CD14-positive monocyte (primary cell): ENCODE results near the gene SMAGP. TPM values are rescaled to one million over a fixed set of nuclear protein-coding genes. Genes with fewer than 3 reads are reported as not detected.
"Not testable (repeated sequence)": the region's sequence is repeated elsewhere in the genome, so short reads cannot be mapped to it uniquely, and the experiment has no call there.

Experiments used
- DNase-seq, 3 donors: peaks; one replicate each; pipeline ENCODE4 v3.0.0-alpha.2; 2011 to 2022
- H2AFZ ChIP-seq: 2 replicates; pipeline ENCODE4 v1.6.0; 2012; ENCODE audit warnings: mild to moderate bottlenecking, low read depth, low read length, inconsistent platforms; ENCODE audit not compliant: insufficient read depth, poor library complexity, severe bottlenecking
- H3K27ac ChIP-seq, 2 donors: 1 replicate in 1 of 2; 2 replicates in 1 of 2; pipeline ENCODE4 v1.5.1; 2012 to 2013; ENCODE audit warnings: low read length in 2 of 2, control low read depth in 1 of 2, inconsistent platforms in 1 of 2, low read depth in 1 of 2, mild to moderate bottlenecking in 1 of 2
- H3K27me3 ChIP-seq, 2 donors: one replicate each; pipeline versions ENCODE4 v1.6.0 to v1.6.1; 2011 to 2013; ENCODE audit warnings: low read length in 2 of 2; ENCODE audit not compliant: control insufficient read depth in 2 of 2, insufficient read depth in 2 of 2
- H3K36me3 ChIP-seq, 2 donors: replicated peaks in 1 of 2; 1 replicate in 1 of 2; 2 replicates in 1 of 2; pipeline versions ENCODE4 v1.5.1 to v1.6.1; 2012 to 2013; ENCODE audit warnings: low read length in 2 of 2, control low read depth in 1 of 2, inconsistent platforms in 1 of 2, mild to moderate bottlenecking in 1 of 2; ENCODE audit not compliant: insufficient read depth in 2 of 2, control insufficient read depth in 1 of 2
- H3K4me1 ChIP-seq, 2 donors: 1 replicate in 1 of 2; 2 replicates in 1 of 2; pipeline versions ENCODE4 v1.5.1 to v1.6.1; 2012 to 2013; ENCODE audit warnings: low read length in 2 of 2, control low read depth in 1 of 2, inconsistent platforms in 1 of 2, mild to moderate bottlenecking in 1 of 2, moderate library complexity in 1 of 2; ENCODE audit not compliant: insufficient read depth in 2 of 2, control insufficient read depth in 1 of 2
- H3K4me2 ChIP-seq: replicated peaks from 2 replicates; pipeline ENCODE3; 2012; ENCODE audit warnings: low read length, moderate library complexity, mild to moderate bottlenecking; ENCODE audit not compliant: poor library complexity, severe bottlenecking; ENCODE audit errors: extremely low read depth
- H3K4me3 ChIP-seq, 3 experiments: fragments of 200-600 bp in 1 of 3; sonication (generic) in 1 of 3; replicated peaks in 1 of 3; 1 replicate in 2 of 3; 2 replicates in 1 of 3; pipeline ENCODE4 v1.5.1; 2011 to 2013; ENCODE audit warnings: low read length in 3 of 3, mild to moderate bottlenecking in 3 of 3, control low read depth in 2 of 3, low read depth in 2 of 3, inconsistent platforms in 1 of 3, moderate library complexity in 1 of 3
- H3K79me2 ChIP-seq: 2 replicates; pipeline ENCODE4 v1.6.0; 2012; ENCODE audit warnings: mild to moderate bottlenecking, control low read depth, inconsistent platforms, low read length, moderate library complexity; ENCODE audit not compliant: insufficient read depth
- H3K9ac ChIP-seq: 2 replicates; pipeline ENCODE4 v1.6.0; 2017; ENCODE audit warnings: low read length, mild to moderate bottlenecking; ENCODE audit not compliant: insufficient read depth, poor library complexity, severe bottlenecking
- H3K9me3 ChIP-seq, 2 donors: replicated peaks in 1 of 2; 1 replicate in 1 of 2; 2 replicates in 1 of 2; pipeline versions ENCODE4 v1.5.1 to v1.6.1; 2012 to 2013; ENCODE audit warnings: low read length in 2 of 2, control low read depth in 1 of 2; ENCODE audit not compliant: control insufficient read depth in 1 of 2, insufficient read depth in 1 of 2
- H4K20me1 ChIP-seq: 2 replicates; pipeline ENCODE4 v1.6.0; 2012; ENCODE audit warnings: mild to moderate bottlenecking, low read length, control low read depth, moderate library complexity; ENCODE audit not compliant: insufficient read depth
- H3K27ac Mint-ChIP-seq, 7 donors: one replicate each; pipeline ENCODE4 v1.8.0; 2020; ENCODE audit warnings: mild to moderate bottlenecking in 7 of 7, mixed read lengths in 7 of 7, moderate library complexity in 6 of 7, inconsistent platforms in 2 of 7
- H3K27me3 Mint-ChIP-seq, 3 donors: one replicate each; pipeline ENCODE4 v1.8.0; 2021 to 2022; ENCODE audit warnings: low read depth in 3 of 3, mild to moderate bottlenecking in 3 of 3, mixed read lengths in 3 of 3, moderate library complexity in 3 of 3, inconsistent platforms in 1 of 3
- H3K36me3 Mint-ChIP-seq, 2 donors: one replicate each; pipeline ENCODE4 v1.8.0; 2020; ENCODE audit warnings: mixed read lengths in 2 of 2, inconsistent platforms in 1 of 2, mild to moderate bottlenecking in 1 of 2
- H3K4me1 Mint-ChIP-seq: one replicate; pipeline ENCODE4 v1.8.0; 2020; ENCODE audit warnings: mild to moderate bottlenecking, mixed read lengths
- H3K4me3 Mint-ChIP-seq, 2 donors: one replicate each; pipeline ENCODE4 v1.8.0; 2020; ENCODE audit warnings: mild to moderate bottlenecking in 2 of 2, mixed read lengths in 2 of 2, moderate library complexity in 1 of 2
- H3K9me3 Mint-ChIP-seq, 7 donors: one replicate each; pipeline ENCODE4 v1.8.0; 2020 to 2022; ENCODE audit warnings: mixed read lengths in 7 of 7, mild to moderate bottlenecking in 6 of 7, moderate library complexity in 6 of 7, inconsistent platforms in 2 of 7
- CTCF ChIP-seq: fragments of 200-600 bp; IDR thresholded peaks from one replicate; pipeline ENCODE4 v1.8.0; 2022; ENCODE audit warnings: antibody characterized with exemption, mild to moderate bottlenecking
- WGBS: methylation state at CpG from one replicate; pipeline ENCODE4 v1.1.5; 2013; ENCODE audit warnings: missing lambda C conversion rate; ENCODE audit not compliant: insufficient coverage; 5-methylcytosine and 5-hydroxymethylcytosine counted together
- intact Hi-C, 2 donors: fragments of 100-400 bp; cut with micrococcal nuclease; formaldehyde crosslinking; loops; one replicate each; pipeline versions ENCODE4 v1.15.0 to v1.15.1; 2023
- polyA plus RNA-seq, 3 donors: library from polyadenylated mRNA; depleted of rRNA in 1 of 3; unstranded in 2 of 3; stranded (reverse) in 1 of 3; fragments of 300-500 nt in 2 of 3; fragments of >200 nt in 1 of 3; fragmentation: Illumina TruSeq in 2 of 3; gene quantifications; 1 replicate in 2 of 3; 2 replicates in 1 of 3; pipeline ENCODE4 v1.2.3, GENCODE V29; 2012 to 2021

The SMAGP gene
- polyA plus RNA-seq, 3 donors = 2.6 to 6.6 (median 3.0) TPM

GRCh38 chr12:51224625-51225024 is 45.6 kb downstream of the SMAGP start:
- Histone ChIP-seq H3K36me3 (no peaks in the 10 kb centered on the region), H4K20me1 (no peaks in the 10 kb centered on the region), H2AFZ (no peak overlapping the region), H3K9ac (no peak overlapping the region), H3K4me3 (no peak overlapping the region), H3K4me1 (no peaks in the 10 kb centered on the region), H3K9me3 (no peaks in the 10 kb centered on the region), H3K79me2 (no peaks in the 10 kb centered on the region), H3K27ac (no peak overlapping the region), H3K4me2 (no peak overlapping the region), H3K27me3 (no peaks in the 10 kb centered on the region)
- no peaks in the 10 kb centered on the region for H3K4me1 Mint-ChIP-seq
- peaks cover 0 to 3% (median 1%) of the 10 kb centered on the region in 3 donors for H3K27me3 Mint-ChIP-seq
- intact Hi-C loops = no loop called here
- DNase-seq = no peak
- H3K36me3 Mint-ChIP-seq = no peaks in the 10 kb centered on the region
- no peak for TF ChIP-seq CTCF
- H3K27ac Mint-ChIP-seq = no peak overlapping the region
- H3K4me3 Mint-ChIP-seq = no peak overlapping the region
- no peaks in the 10 kb centered on the region for H3K9me3 Mint-ChIP-seq
- WGBS = no CpG with 5 or more reads among the region's 3 CpGs

- Histone ChIP-seq H3K36me3 (no peaks in the 10 kb centered on the region), H3K9ac (no peak overlapping the region), H3K4me3 (no peak overlapping the region), H3K9me3 (no peaks in the 10 kb centered on the region), H3K27ac (no peak overlapping the region), H4K20me1 (no peaks in the 10 kb centered on the region), H3K27me3 (no peaks in the 10 kb centered on the region), H3K79me2 (no peaks in the 10 kb centered on the region), H2AFZ (no peak overlapping the region), H3K4me2 (no peak overlapping the region), H3K4me1 (peaks cover 7 to 9% of the 10 kb centered on the region in 2 donors)
- intact Hi-C loops = no loop called here
- no peak for DNase-seq
- H3K4me3 Mint-ChIP-seq = no peak overlapping the region
- peaks cover 11% of the 10 kb centered on the region for H3K4me1 Mint-ChIP-seq
- no peak overlapping the region for H3K27ac Mint-ChIP-seq
- peaks cover 0 to 2% (median 0%) of the 10 kb centered on the region in 7 donors for H3K9me3 Mint-ChIP-seq
- peaks cover 0 to 3% (median 1%) of the 10 kb centered on the region in 3 donors for H3K27me3 Mint-ChIP-seq
- no peaks in the 10 kb centered on the region for H3K36me3 Mint-ChIP-seq
- TF ChIP-seq CTCF = no peak
- WGBS = 92% methylated on average over 2 of the region's 7 CpGs
Observed at GRCh38 chr12:51222461-51222860, 47.8 kb downstream of the SMAGP start.

- not testable (repeated sequence) for H3K36me3 Mint-ChIP-seq, H3K4me2 ChIP-seq, H3K27me3 Mint-ChIP-seq, H3K27ac Mint-ChIP-seq, H3K9me3 Mint-ChIP-seq, H3K4me3 ChIP-seq, H3K9me3 ChIP-seq, H4K20me1 ChIP-seq, H2AFZ ChIP-seq, H3K36me3 ChIP-seq, DNase-seq, H3K27ac ChIP-seq, H3K79me2 ChIP-seq, H3K27me3 ChIP-seq, H3K4me3 Mint-ChIP-seq, H3K9ac ChIP-seq
- 100% methylated on average over 6 of the region's 12 CpGs for WGBS
- peaks cover 13 to 17% of the 10 kb centered on the region in 2 donors for H3K4me1 ChIP-seq
- intact Hi-C loops = loop anchor here (2.0 to 10.0 kb wide), 3 partner anchors 19 to 45 kb away; partner anchors contain the start of gene DAZAP2 (in 1 of the 2)
- peaks cover 11% of the 10 kb centered on the region for H3K4me1 Mint-ChIP-seq
Observed at GRCh38 chr12:51219857-51220256, 50.4 kb downstream of the SMAGP start.
